GM19240 (cell line): ENCODE measurements around the gene LPIN3.
"Not testable (repeated sequence)": the region's sequence is repeated elsewhere in the genome, so short reads cannot be mapped to it uniquely, and the experiment has no call there.

Experiments used
- DNase-seq: peaks from one replicate; pipeline ENCODE4 v3.0.0; 2011; ENCODE audit warnings: low spot score; ENCODE audit not compliant: insufficient read length

LPIN3 gene, protein sequence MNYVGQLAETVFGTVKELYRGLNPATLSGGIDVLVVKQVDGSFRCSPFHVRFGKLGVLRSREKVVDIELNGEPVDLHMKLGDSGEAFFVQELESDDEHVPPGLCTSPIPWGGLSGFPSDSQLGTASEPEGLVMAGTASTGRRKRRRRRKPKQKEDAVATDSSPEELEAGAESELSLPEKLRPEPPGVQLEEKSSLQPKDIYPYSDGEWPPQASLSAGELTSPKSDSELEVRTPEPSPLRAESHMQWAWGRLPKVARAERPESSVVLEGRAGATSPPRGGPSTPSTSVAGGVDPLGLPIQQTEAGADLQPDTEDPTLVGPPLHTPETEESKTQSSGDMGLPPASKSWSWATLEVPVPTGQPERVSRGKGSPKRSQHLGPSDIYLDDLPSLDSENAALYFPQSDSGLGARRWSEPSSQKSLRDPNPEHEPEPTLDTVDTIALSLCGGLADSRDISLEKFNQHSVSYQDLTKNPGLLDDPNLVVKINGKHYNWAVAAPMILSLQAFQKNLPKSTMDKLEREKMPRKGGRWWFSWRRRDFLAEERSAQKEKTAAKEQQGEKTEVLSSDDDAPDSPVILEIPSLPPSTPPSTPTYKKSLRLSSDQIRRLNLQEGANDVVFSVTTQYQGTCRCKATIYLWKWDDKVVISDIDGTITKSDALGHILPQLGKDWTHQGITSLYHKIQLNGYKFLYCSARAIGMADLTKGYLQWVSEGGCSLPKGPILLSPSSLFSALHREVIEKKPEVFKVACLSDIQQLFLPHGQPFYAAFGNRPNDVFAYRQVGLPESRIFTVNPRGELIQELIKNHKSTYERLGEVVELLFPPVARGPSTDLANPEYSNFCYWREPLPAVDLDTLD

GRCh38 chr20:41340327-41341055, at the start of gene LPIN3:
LPIN3 (plus strand) TSS chr20:41340821; CDS start chr20:41345804, 4,983 bp downstream.
- peak; percentile 46 for DNase-seq

GRCh38 chr20:41293269-41294037, 47.2 kb upstream of the LPIN3 start:
- DNase-seq, result no peak

DNA sequence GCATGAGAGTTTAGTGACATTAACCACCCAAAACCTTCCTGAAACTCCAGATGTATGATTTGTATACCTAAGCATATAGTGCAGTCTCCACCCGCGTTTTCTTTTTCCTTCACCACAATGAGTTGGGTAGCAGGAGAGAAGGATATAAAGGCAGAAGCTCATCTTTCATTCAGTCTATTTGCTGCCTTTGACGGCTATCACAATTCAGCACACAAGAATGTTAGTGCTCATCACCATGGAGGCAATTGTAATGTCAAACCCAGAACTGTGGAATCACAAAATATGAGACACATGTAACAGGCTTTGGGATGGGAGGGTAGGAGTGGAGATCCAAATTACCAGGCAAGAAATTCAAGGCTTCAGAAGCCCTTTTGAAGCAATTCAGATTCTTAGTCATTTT, 40.7 kb upstream of the LPIN3 start:
- no peak for DNase-seq

DNA sequence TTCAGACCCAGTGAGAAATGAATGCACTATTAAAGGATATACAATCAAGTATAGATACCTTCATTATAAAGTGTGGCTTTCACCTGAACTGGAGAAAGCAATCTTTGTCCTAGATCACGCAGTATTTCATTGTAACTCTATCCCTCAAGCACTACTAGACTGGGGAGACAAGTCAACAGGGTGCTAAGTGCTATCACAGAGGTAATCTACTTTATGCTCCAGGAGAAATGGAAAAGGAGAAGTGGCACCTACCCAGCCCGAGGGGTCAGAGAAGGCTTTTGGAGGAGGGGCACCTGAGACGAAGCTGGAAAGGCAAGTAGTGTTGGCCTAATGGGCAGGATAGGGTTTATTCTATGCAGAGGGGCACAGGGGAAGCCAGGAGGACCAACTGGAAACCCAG, 40.2 kb upstream of the LPIN3 start:
- no peak for DNase-seq

DNA sequence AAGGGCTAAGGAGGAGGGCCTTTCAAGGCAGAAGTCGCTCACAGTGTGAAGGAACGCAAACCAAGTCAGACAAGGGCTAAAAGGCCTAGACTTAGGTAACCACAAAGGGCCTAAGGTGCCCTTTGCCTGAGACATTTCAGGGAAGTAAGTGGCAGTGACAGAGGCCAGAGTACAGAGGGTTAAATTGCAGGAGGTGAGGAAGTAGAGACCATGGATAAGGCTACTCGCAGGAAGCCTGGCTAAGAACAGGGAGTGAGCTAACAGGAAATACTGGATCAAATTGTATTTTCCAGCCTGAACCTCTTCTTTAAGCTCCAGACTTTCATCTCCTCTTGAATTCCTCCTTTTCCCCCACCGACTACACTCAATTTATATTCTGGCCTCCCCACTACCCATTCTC, 39.7 kb upstream of the LPIN3 start:
- no peak for DNase-seq

GRCh38 chr20:41304002-41304401, 36.6 kb upstream of the LPIN3 start:
- no peak for DNase-seq

DNA sequence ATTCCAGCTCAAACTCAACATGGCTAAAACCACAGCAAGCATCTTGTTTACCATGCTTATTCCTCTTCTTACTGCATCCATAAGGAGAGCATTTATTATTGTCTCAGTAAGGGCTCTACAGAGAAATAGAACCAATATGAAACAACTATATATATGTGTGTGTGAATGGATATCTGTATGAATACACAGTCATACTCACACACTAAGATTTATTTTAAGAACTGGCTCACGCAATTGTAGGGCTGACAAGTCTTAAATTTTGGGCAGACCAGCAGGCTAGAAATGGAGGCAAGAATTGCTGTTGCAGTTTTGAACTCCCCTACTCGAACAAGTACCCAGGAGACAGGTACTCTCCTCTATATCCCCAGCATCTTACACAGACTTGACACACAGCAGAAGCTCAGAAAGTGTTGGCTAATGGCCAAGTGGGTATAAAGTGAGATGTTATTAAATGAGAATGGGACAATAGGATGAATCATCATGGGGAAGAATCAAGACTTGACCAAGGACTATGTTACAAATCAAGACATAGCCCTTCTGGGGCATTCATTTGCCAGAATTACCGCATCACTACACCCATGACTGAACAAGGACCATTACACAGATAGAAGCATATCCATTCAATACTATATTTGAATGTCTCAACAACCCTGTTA, 36.1 kb upstream of the LPIN3 start:
- DNase-seq, result no peak

DNA sequence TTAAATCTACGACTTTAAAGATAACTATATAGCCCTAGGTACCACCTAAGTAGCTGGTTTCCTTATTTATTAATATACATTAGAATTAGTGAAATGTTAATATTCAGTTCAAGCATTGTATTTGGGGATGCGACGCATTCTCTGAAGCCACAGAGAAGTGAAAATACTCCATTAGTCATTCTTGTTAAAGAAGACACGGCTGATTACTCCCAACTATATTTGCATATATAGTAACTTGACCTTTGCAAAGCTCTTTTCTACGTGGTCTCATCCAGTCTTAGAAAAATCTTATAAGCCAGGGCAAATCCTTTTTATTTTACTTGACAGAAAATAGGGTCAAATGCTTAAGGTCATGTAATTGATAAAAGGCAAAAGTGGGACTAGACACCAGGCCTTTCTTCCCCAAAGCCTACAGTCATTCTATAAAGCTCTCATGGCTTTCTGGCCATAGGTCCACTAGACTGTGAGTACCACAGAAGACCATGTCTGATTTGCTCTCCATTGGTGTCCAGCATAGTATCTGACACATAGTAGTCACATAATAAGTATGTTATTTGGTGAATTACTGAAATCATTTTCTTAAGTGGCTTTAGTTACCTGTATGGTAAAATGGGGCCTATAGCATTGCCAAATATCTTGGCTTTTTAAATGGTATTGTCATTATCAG, 34.4 kb upstream of the LPIN3 start:
- DNase-seq, result no peak

DNA sequence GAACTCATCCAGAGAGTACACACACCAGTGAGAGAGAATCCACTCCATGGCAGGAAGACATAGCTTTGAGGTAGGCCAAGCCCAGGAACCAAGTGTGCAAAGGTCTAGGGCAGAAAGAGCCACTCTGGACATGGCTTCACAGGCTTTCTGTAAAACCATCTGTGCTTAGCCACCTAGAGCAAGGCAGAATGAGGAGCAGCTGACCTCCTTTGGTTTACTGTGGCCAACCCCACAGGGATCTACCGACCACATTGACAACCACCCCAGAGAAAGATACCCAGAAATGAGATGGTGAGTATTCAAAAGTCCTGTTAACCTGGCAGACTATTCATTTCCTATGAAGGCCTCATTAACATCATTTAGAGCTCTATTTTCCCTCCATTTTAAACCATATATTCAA, 33.6 kb upstream of the LPIN3 start:
- DNase-seq, result no peak

GRCh38 chr20:41308290-41308711, 32.3 kb upstream of the LPIN3 start:
- DNase-seq, result no peak

DNA sequence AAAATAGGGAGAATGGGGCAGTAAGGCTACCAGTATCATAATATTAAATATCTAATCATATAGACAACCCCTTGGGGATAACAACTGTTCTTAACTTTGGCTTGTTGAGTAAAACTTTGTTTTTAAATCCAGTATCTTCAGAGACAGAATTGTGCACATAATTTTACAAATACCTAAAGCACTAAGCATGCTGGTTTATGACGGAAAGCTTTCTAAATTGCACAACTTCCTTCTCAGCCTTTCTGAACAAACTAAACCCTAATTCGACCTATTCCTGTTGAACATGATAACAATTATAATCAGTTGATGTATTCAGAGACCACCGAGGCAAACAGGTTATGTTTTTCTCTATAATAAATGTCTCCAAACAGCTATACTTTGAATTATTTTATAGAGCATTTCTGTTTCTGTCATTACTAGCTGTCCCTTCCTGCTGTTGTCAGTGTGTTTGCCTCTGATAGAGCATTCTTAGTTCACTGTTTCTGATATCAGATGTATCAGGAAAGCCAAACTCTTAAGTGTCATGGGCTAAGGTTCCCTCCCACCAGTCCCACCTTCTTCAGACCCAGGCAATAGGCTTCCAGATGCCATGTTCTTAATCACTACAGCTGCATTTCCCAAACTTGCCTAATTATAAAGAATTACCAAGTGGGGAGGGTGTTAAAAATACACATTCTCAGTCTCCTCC, 31.8 kb upstream of the LPIN3 start:
- DNase-seq, result no peak

DNA sequence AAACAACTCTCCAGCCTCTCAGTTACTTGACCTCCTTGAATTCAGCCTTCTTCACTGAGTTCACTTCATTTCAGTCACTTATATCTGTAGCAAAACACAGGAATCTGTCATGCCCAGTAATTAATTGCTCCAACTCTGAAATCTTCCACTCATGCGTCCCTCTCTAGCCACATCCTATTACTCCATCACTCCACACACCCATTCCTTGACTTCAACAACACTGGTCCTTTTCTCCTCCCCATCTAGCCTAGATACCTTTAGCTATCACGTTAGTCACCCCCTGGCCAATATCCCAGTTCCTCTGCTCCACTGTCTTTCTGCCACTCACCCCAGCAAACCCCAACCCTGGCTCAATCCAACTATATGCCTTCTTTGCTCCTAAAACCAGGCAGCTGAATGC, 30.8 kb upstream of the LPIN3 start:
- DNase-seq, result no peak

DNA sequence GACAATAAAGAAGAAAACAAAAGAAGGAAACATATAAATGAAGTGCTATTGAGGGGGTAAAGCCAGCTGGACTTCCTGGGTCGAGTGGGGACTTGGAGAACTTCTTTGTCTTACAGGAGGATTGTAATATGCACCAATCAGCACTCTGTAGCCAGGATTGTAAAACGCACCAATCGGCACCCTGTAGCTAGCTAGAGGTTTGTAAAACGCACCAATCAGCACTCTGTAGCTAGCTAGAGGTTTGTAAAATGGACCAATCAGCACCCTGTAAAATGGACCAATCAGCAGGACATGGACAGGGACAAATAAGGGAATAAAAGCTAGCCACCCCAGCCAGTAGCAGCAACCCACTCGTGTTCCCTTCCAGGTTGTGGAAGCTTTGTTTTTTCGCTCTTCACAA, 28.6 kb upstream of the LPIN3 start:
- not testable (repeated sequence) for DNase-seq

DNA sequence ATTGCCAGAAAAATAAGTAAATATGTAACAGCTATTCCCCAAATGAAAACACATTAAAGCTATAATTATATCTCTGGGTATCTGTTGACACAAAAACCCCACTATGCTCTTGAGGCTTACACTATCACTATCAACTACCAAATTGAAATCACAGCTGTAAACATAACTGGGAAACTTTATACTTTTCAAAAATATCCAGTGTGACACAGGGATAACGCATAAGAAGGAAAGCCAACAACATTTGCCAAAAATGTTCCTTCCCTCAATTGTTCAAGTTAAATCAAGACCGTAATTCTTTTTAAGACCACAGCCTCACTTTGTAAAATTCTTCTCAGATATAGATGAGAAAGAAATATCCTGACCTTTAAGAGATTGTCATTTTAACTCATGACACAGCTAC, 26.2 kb upstream of the LPIN3 start:
- no peak for DNase-seq

DNA sequence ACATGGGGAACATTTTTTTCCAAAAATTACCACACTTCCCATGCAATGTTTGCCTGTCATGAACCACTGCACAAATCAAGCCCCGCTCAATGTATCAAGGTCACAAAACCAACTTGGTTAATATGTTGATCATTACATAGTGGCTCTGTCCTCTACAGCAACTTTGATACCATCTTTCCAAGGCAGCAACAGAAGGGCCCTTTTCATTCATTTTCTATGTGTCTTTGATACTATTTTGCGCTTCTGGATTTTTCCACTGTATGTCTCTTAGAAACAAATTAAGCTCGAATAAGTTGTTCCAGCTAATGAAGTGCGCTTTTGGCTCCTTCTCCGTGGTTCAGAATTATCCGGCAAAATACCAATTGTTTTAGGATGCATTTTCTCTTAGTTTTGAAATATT, 24.6 kb upstream of the LPIN3 start:
- no peak for DNase-seq

DNA sequence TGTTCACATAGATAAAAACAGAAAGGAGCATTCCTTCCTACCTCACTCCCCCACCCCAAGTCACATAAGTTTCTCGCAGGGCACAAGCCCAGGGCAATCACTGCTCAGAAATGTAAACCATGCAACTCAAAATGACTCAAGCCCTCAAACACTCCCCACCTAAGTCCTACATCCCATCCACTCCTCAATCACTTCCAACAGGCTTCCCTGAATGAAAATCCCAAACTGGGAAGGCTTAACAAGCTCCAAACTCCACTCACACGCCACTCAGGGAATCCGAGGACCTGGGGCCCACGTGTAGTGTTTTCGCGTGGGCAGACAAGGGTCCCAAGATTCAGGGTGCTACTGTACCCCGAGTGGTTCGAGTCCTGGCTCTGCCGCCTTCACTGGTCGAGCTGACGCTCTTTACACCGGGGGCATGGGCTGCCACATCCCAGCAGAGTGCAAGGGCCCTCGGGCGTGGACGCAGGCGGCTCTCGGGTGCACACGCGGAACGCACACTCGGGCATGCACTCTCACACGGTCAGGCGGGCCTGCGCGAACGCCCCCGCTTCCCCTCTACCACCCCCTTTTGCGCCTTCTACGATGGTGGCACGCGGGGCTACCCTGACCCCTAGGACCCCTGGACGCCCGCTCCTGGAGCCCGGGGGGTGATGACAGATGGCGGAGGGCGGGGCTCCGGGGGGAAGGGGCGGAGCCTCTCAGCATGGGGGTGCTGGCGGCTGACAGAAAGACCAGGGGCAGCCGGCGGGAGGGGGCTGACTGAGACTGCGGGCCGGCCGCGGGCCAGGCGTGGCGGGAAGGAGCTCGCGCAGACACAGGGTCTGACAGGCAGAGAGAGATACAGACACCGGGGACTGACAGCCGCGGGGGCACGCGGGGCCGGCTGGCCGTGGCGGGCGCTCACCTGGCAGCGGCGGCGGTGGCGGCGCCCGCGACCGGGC, 23.7 kb upstream of the LPIN3 start:
- peak; percentile 74 for DNase-seq

DNA sequence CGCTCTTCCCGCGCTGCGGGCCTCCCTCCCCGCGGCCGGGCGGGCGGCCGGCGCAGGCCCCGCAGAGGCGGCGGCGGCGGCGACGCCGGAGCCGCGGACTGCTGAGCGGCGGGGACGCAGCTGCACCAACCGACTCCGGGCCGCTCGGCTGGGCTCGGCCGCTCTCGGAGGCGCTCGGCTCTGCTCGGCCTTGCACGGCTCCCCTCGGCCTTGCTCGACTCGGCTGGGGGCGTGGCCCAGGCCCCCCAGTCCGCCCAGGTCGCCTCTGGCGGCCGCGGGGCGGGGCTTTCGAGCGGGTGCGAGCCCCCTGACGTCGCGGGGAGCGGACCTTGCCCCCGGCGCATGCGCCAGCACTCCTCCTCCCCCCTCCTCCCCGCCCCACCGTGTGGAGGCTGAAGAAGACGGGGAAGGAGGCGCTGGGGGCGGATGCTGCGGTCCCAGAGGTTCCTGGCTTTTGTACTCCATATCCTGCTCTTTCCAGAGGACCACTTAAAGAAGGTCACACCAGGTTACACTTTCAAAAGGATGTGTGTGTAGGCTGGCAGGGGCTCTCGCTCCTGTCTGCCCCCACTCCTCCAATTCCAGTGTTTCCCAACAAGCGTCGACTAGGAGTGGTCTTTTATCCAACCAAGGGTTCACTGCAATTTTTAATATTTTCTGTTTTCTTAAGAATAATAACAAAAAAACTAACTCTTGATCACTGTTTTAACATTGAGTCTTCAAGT, 22.9 kb upstream of the LPIN3 start, which contains the start of gene ZHX3:
ZHX3 (minus strand) TSS at position 186 of the 725 bp plus-strand sequence. CDS start 112,815 bp downstream, outside the sequence.
- peak; percentile 96 for DNase-seq

- DNase-seq, result no peak
Observed at GRCh38 chr20:41318271-41318649, 22.4 kb upstream of the LPIN3 start.
